B cell (primary cell): ENCODE measurements around the gene FRG2B. TPM values are rescaled to one million over a fixed set of nuclear protein-coding genes. Genes with fewer than 3 reads are reported as not detected.

Source experiments
- ATAC-seq: fragments of 200-7000 bp; cut with Tn5 transposase; one replicate; pipeline ENCODE4 v1.10.0; 2021; ENCODE audit warnings: low read depth, mild to moderate bottlenecking, moderate number of reproducible peaks, moderate library complexity
- CTCF ChIA-PET: fragments of 350-600 bp; sonication (Branson Sonifier 250); formaldehyde crosslinking; loops from one replicate; lab custom pipeline; 2021; ENCODE audit warnings: antibody characterized with exemption, inconsistent platforms; lab: Charles Lee
- POLR2A ChIA-PET: fragments of 350-600 bp; sonication (Branson Sonifier 250); formaldehyde crosslinking; loops from one replicate; lab custom pipeline; 2021; ENCODE audit warnings: antibody characterized with exemption; lab: Charles Lee
- DNase-seq: peaks from one replicate; pipeline ENCODE4 v3.0.0; 2013
- H2AFZ ChIP-seq: 2 replicates; pipeline ENCODE4 v1.6.1; 2012; ENCODE audit warnings: mild to moderate bottlenecking, low read depth, low read length; ENCODE audit not compliant: insufficient read depth, poor library complexity, severe bottlenecking
- H3K27ac ChIP-seq, 2 donors: 1 replicate in 1 of 2; 2 replicates in 1 of 2; pipeline ENCODE4 v1.5.1; 2012 to 2013; ENCODE audit warnings: low read length in 2 of 2, mild to moderate bottlenecking in 2 of 2, moderate library complexity in 1 of 2
- H3K27me3 ChIP-seq, 4 experiments: fragments of 200-600 bp in 1 of 4; sonication (generic) in 1 of 4; replicated peaks in 1 of 4; 1 replicate in 2 of 4; 2 replicates in 2 of 4; pipeline versions ENCODE4 v1.6.1 to v1.7.0; 2013 to 2016; ENCODE audit warnings: low read length in 3 of 4, mild to moderate bottlenecking in 2 of 4, mixed read lengths in 1 of 4, moderate library complexity in 1 of 4; ENCODE audit not compliant: insufficient read depth in 4 of 4, control insufficient read depth in 3 of 4; ENCODE audit errors: control extremely low read depth in 1 of 4
- H3K36me3 ChIP-seq, 2 experiments: replicated peaks in 1 of 2; 1 replicate in 1 of 2; 2 replicates in 1 of 2; pipeline versions ENCODE4 v1.6.1 to v1.7.1; 2013; ENCODE audit warnings: low read length in 1 of 2; ENCODE audit not compliant: insufficient read depth in 2 of 2, control insufficient read depth in 1 of 2; ENCODE audit errors: control extremely low read depth in 1 of 2, extremely low read depth in 1 of 2
- H3K4me1 ChIP-seq, 2 donors: fragments of 200-600 bp in 1 of 2; sonication (generic) in 1 of 2; 1 replicate in 1 of 2; 2 replicates in 1 of 2; pipeline versions ENCODE4 v1.5.1 to v1.6.1; 2013 to 2017; ENCODE audit warnings: low read length in 2 of 2; ENCODE audit not compliant: control insufficient read depth in 2 of 2, insufficient read depth in 2 of 2
- H3K4me2 ChIP-seq: replicated peaks from 2 replicates; pipeline ENCODE3; 2012; ENCODE audit warnings: mild to moderate bottlenecking, low read depth, low read length; ENCODE audit not compliant: poor library complexity, severe bottlenecking
- H3K4me3 ChIP-seq, 5 experiments: fragments of 200-600 bp in 1 of 5; sonication (generic) in 1 of 5; 1 replicate in 3 of 5; 2 replicates in 2 of 5; pipeline versions ENCODE4 v1.5.1 to v1.7.0; 2011 to 2016; ENCODE audit warnings: low read length in 4 of 5, mild to moderate bottlenecking in 4 of 5, low read depth in 2 of 5, control low read depth in 1 of 5, moderate library complexity in 1 of 5; ENCODE audit not compliant: insufficient read depth in 1 of 5; ENCODE audit errors: control extremely low read depth in 1 of 5, extremely low read depth in 1 of 5
- H3K79me2 ChIP-seq: fragments of 200-600 bp; sonication (generic); one replicate; pipeline ENCODE4 v1.6.0; 2016; ENCODE audit warnings: low read length; ENCODE audit not compliant: control insufficient read depth, insufficient read depth
- H3K9ac ChIP-seq: fragments of 200-600 bp; sonication (generic); 2 replicates; pipeline ENCODE4 v1.6.1; 2017; ENCODE audit warnings: mild to moderate bottlenecking, low read length, moderate library complexity
- H3K9me3 ChIP-seq, 3 donors: one replicate each; pipeline versions ENCODE4 v1.6.1 to v1.7.1; 2013; ENCODE audit warnings: low read length in 2 of 3; ENCODE audit not compliant: control insufficient read depth in 2 of 3, insufficient read depth in 1 of 3; ENCODE audit errors: control extremely low read depth in 1 of 3
- H4K20me1 ChIP-seq: 2 replicates; pipeline ENCODE4 v1.6.0; 2012; ENCODE audit warnings: mild to moderate bottlenecking, low read length; ENCODE audit not compliant: insufficient read depth, control insufficient read depth, poor library complexity, severe bottlenecking
- H3K27ac Mint-ChIP-seq: one replicate; pipeline ENCODE4 v1.8.0; 2021; ENCODE audit warnings: mixed read lengths
- H3K27me3 Mint-ChIP-seq: one replicate; pipeline ENCODE4 v1.8.0; 2021; ENCODE audit warnings: mixed read lengths
- H3K4me1 Mint-ChIP-seq: one replicate; pipeline ENCODE4 v1.8.0; 2021; ENCODE audit warnings: mixed read lengths
- H3K4me3 Mint-ChIP-seq: one replicate; pipeline ENCODE4 v1.8.0; 2021; ENCODE audit warnings: mixed read lengths
- H3K9me3 Mint-ChIP-seq: one replicate; pipeline ENCODE4 v1.8.0; 2022; ENCODE audit warnings: mixed read lengths; ENCODE audit not compliant: insufficient read depth
- CTCF ChIP-seq: fragments of 200-600 bp; IDR thresholded peaks from one replicate; pipeline ENCODE4 v1.8.0; 2022; ENCODE audit warnings: antibody characterized with exemption, mild to moderate bottlenecking
- EZH2 ChIP-seq: IDR thresholded peaks from 2 replicates; pipeline ENCODE4 v1.6.1; 2012; ENCODE audit warnings: borderline replicate concordance, low read depth, mild to moderate bottlenecking, moderate library complexity, low read length; ENCODE audit not compliant: insufficient read depth, poor library complexity, severe bottlenecking
- WGBS: methylation state at CpG from one replicate; pipeline ENCODE4 v1.1.5; 2013; ENCODE audit warnings: missing lambda C conversion rate; ENCODE audit not compliant: insufficient coverage; 5-methylcytosine and 5-hydroxymethylcytosine counted together
- intact Hi-C: fragments of 100-400 bp; cut with micrococcal nuclease; formaldehyde crosslinking; loops from one replicate; pipeline ENCODE4 v1.10.0; 2022
- polyA plus RNA-seq: library from polyadenylated mRNA; depleted of rRNA; stranded (reverse); fragments of >200 nt; gene quantifications from 2 replicates; pipeline ENCODE4 v1.2.3, GENCODE V29; 2012
- total RNA-seq, 2 donors: library from RNA; stranded (reverse); fragments of 120-200 nt in 1 of 2; gene quantifications; 1 replicate in 1 of 2; 2 replicates in 1 of 2; pipeline versions ENCODE4 v1.2.3 to v1.2.4, GENCODE V29; 2013 to 2022

Gene FRG2B
- total and polyA plus RNA-seq, 2 donors (not counting 1 experiment from before 2014, with no cell fraction given): not detected

- 78% methylated on average over 7 of the region's 7 CpGs for WGBS
- H3K27me3 ChIP-seq: peaks cover 0 to 22% (median 3%) of the 10 kb centered on the region in 4 experiments
- H3K9me3 ChIP-seq: peaks cover 0 to 17% (median 0%) of the 10 kb centered on the region in 3 donors
- H3K4me2 ChIP-seq: no peak overlapping the region
- POLR2A ChIA-PET: no interaction called here
- H3K36me3 ChIP-seq: no peaks in the 10 kb centered on the region
- no peak overlapping the region for H2AFZ ChIP-seq
- Mint-ChIP-seq H3K4me3 (no peak overlapping the region), H3K4me1 (no peaks in the 10 kb centered on the region), H3K9me3 (peaks cover 2% of the 10 kb centered on the region), H3K27me3 (peaks cover 23% of the 10 kb centered on the region), H3K27ac (no peak overlapping the region)
- no peaks in the 10 kb centered on the region for H4K20me1 ChIP-seq
- no peaks in the 10 kb centered on the region for H3K4me1 ChIP-seq
- no peak for DNase-seq
- H3K4me3 ChIP-seq: no peak overlapping the region
- CTCF ChIA-PET: no interaction called here
- TF ChIP-seq CTCF: no peak
- TF ChIP-seq EZH2: no peak
- H3K27ac ChIP-seq: no peak overlapping the region
- intact Hi-C loops: no loop called here
- no peak for ATAC-seq
- no peaks in the 10 kb centered on the region for H3K79me2 ChIP-seq
- H3K9ac ChIP-seq: no peak overlapping the region
Measured at GRCh38 chr10:133618851-133619250, 7.7 kb downstream of the FRG2B start.

GRCh38 chr10:133617196-133617595 lies 9.4 kb downstream of the FRG2B start:
- WGBS: 92% methylated on average over 7 of the region's 7 CpGs
- Histone ChIP-seq H3K27ac (no peak overlapping the region), H2AFZ (no peak overlapping the region), H3K27me3 (peaks cover 0 to 22% (median 3%) of the 10 kb centered on the region in 4 experiments), H4K20me1 (no peaks in the 10 kb centered on the region), H3K4me3 (no peak overlapping the region), H3K4me2 (no peak overlapping the region), H3K79me2 (no peaks in the 10 kb centered on the region), H3K9ac (no peak overlapping the region), H3K4me1 (no peaks in the 10 kb centered on the region), H3K36me3 (no peaks in the 10 kb centered on the region), H3K9me3 (peaks cover 0 to 18% (median 0%) of the 10 kb centered on the region in 3 donors)
- Mint-ChIP-seq H3K4me3 (no peak overlapping the region), H3K27ac (no peak overlapping the region), H3K4me1 (no peaks in the 10 kb centered on the region), H3K27me3 (peaks cover 20% of the 10 kb centered on the region), H3K9me3 (peaks cover 5% of the 10 kb centered on the region)
- ChIA-PET CTCF (interaction anchor here (0.6 to 1.5 kb wide), 2 partner anchors 10 to 175 kb away, joined by 3 to 4 read pairs; no protein-coding TSS in a partner anchor), POLR2A (no interaction called here)
- DNase-seq: no peak
- TF ChIP-seq CTCF: no peak
- TF ChIP-seq EZH2: no peak
- ATAC-seq: no peak
- intact Hi-C loops: no loop called here
